GM12878 (cell line): ENCODE data around the gene CNTNAP2.

Experiments
- BRCA1 ChIP-seq: IDR thresholded peaks from 2 replicates; pipeline ENCODE4 v1.6.1; 2011; ENCODE audit warnings: low read depth, low read length, improper control_type of control experiment
- CTCF ChIP-seq, 3 experiments: IDR thresholded peaks in 2 of 3; conservative IDR thresholded peaks in 1 of 3; 2 replicates each; pipeline ENCODE4 v1.5.1; 2011; ENCODE audit warnings: low read depth in 3 of 3, low read length in 3 of 3, mild to moderate bottlenecking in 3 of 3, control low read depth in 2 of 3, moderate library complexity in 2 of 3, inconsistent platforms in 1 of 3, mixed read lengths in 1 of 3; ENCODE audit not compliant: control insufficient read depth in 2 of 3, insufficient read depth in 1 of 3; ENCODE audit errors: extremely low read depth in 1 of 3
- SIN3A ChIP-seq: IDR thresholded peaks from 2 replicates; pipeline ENCODE4 v1.6.1; 2012; ENCODE audit warnings: low read depth, low read length, improper control_type of control experiment

GRCh38 chr7:147595042-147595441 is 1478.4 kb downstream of the CNTNAP2 start:
- TF ChIP-seq SIN3A (no peak), CTCF (IDR thresholded peaks at IDR 0.05 in 2 of 3, conservative IDR thresholded peaks at IDR 0.05 in 1 of 3; ENCODE audit: control insufficient read depth in 2 of 3, extremely low read depth in 1 of 3, insufficient read depth in 1 of 3, low read depth in 3 of 3, low read length in 3 of 3) (no peak), BRCA1 (no peak)
